HAP-1 (cell line): ENCODE data around the gene VASH1.

Source experiments
- DNase-seq, 2 experiments: peaks; one replicate each; pipeline ENCODE4 v3.0.0-alpha.2; 2016 to 2020; ENCODE audit warnings: low spot score in 2 of 2
- H3K27me3 ChIP-seq: fragments of 250-450 bp; sonication (Bioruptor Pico); 2 replicates; pipeline ENCODE4 v1.5.1; 2020; ENCODE audit warnings: low read depth, mild to moderate bottlenecking, moderate library complexity
- H3K36me3 ChIP-seq: fragments of 250-450 bp; sonication (Bioruptor Pico); replicated peaks from 2 replicates; pipeline ENCODE4 v1.5.1; 2020; ENCODE audit warnings: mild to moderate bottlenecking
- H3K4me1 ChIP-seq: fragments of 250-450 bp; sonication (Bioruptor Pico); 2 replicates; pipeline ENCODE4 v1.5.1; 2020; ENCODE audit warnings: mild to moderate bottlenecking
- H3K4me3 ChIP-seq: fragments of 250-450 bp; sonication (Bioruptor Pico); 2 replicates; pipeline ENCODE4 v1.5.1; 2020; ENCODE audit warnings: mild to moderate bottlenecking, moderate library complexity
- H3K9me3 ChIP-seq: fragments of 250-450 bp; sonication (Bioruptor Pico); 2 replicates; pipeline ENCODE4 v1.5.1; 2020; ENCODE audit warnings: mild to moderate bottlenecking, moderate library complexity
- in situ Hi-C: fragments of 300-500 bp; cut with MboI; formaldehyde crosslinking; loops from 3 replicates; pipeline ENCODE4 v1.14.3; 2020; ENCODE audit warnings: low sequenced_read_pairs, inconsistent platforms, mixed read lengths

Gene VASH1

DNA sequence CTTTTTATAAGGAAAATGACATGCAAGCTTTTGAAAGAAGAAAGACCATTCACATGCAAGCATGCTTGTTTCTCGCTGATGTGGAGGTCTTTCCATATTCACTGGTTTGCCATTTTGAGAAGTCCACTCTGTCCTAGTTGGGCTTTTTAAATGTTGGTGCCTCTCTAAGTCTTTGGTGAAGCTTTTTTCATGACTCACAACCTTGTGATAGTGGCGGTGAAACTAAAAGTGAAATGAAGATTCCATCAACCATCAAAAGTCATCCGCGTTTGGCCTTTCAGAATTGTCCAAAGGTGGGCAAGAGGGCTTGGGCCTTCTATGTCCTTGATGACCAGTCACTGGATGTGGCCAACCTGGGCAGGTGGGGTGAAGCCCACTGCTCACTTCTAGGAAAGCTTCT, 69.3 kb downstream of the VASH1 start:
- no peak for DNase-seq
- Histone ChIP-seq H3K4me3 (no peak overlapping the region), H3K27me3 (peaks cover 8% of the 10 kb centered on the region), H3K9me3 (no peaks in the 10 kb centered on the region; the same call in 1 of the 2 replicates), H3K36me3 (no peaks in the 10 kb centered on the region), H3K4me1 (no peaks in the 10 kb centered on the region)
- in situ Hi-C loops, result no loop called here

DNA sequence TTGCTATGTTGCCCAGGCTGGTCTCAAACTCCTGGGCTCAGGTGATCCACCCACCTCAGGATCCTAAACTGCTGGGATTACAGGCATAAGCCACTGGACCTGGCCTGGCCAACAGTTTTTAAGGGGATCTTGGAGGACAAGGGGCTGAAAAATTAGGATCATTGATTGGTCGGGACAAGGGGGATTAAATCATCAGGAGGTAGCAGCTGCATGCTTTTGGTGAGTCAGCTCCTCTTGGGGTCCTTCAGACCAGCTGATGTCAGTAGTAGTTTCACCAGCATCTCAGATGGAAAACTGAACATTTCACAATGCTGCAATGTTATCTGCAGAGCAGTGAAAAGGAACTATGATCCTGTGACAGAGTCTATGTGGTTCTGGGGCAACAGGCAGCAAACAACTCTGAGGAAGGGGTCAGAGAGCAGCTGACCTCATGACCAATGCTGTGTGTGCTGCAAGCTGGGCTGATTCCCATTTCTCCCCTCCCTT, 71.3 kb downstream of the VASH1 start:
- Histone ChIP-seq H3K4me3 (no peak overlapping the region), H3K4me1 (peaks cover 3% of the 10 kb centered on the region), H3K27me3 (peaks cover 8% of the 10 kb centered on the region), H3K9me3 (no peaks in the 10 kb centered on the region; the same call in 1 of the 2 replicates), H3K36me3 (no peaks in the 10 kb centered on the region)
- in situ Hi-C loops, result no loop called here
- no peak for DNase-seq
